GM13977 (cell line): ENCODE results near the gene KLK7.

Experiments
- DNase-seq: peaks from one replicate; pipeline ENCODE4 v3.0.0; 2012; ENCODE audit warnings: low spot score
- CTCF ChIP-seq: IDR thresholded peaks from 2 replicates; pipeline ENCODE4 v1.5.1; 2012; ENCODE audit warnings: mild to moderate bottlenecking, control low read depth; ENCODE audit not compliant: insufficient read depth; ENCODE audit errors: extremely low read depth, missing control alignments
- in situ Hi-C: fragments of 300-500 bp; cut with MboI; formaldehyde crosslinking; loops from one replicate; pipeline ENCODE4 v1.12.0; 2022; ENCODE audit warnings: low sequenced_read_pairs, low pct_unique_long_range_greater_than_20kb, mixed read lengths, inconsistent platforms; ENCODE audit not compliant: unreplicated experiment

The KLK7 gene

GRCh38 chr19:50962245-50962644 is 21.5 kb downstream of the KLK7 start:
- no peak for TF ChIP-seq CTCF
- in situ Hi-C loops = no loop called here

DNA sequence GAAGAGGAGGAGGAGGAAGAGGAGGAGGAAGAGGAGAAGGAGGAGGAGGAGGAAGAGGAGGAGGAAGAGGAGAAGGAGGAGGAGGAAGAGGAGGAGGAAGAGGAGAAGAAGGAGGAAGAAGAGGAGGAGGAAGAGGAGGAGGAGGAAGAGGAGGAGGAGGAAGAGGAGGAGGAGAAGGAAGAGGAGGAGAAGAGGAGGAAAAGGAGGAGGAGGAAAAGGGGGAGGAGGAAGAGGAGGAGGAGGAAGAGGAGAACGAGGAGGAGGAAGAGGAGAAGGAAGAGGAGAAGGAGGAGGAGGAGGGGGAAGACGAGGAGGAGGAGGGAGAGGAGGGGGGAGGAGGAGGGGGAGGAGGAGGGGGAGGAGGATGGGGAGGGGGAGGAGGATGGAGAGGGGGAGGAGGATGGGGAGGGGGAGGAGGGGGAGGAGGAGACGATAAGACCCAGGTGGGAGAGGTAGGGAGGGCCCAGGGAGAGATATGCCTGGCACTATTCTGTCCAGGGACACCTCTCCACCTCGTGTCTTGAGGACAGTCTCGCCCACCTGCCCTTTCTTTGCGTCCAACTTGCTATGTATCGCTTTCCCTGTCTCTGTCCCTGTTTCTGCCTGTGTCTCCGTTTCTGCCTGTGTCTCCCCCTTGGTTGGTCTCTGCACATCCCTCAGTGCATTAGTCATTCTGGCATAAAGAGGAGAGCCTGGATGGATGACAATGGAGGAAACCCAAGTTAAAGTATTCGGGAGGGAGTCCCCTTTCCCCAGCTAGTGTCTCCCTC is 23.8 kb downstream of the KLK7 start:
- in situ Hi-C loops = no loop called here
- TF ChIP-seq CTCF = no peak
- DNase-seq = no peak

More at GRCh38 chr19:50962245-50962644, 21.5 kb downstream of the KLK7 start:
- no peak for DNase-seq

GRCh38 chr19:50957587-50957986 is 26.1 kb downstream of the KLK7 start:
- in situ Hi-C loops = no loop called here
- TF ChIP-seq CTCF = no peak
- DNase-seq = no peak

DNA sequence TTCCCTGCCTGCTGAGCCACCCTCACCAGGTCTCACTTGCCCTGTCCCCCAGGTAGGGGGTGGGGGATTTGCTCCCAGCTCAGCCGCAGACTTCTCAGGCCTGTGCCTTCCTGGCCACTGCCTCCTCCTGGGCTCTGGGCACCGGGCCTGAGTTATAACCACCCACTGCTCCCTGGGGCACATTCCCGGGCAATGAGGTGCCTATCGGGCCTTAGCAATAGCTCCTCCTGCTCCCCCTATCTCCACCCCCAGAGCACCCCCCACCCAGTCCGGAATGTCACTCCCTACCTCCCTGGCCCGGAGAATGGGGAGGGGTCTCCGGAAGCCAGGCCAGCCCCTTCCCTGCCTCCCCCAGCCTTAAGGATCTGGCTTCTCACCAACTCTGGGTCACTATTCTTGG is 30.8 kb downstream of the KLK7 start, which contains the start of gene KLK5:
TSS of gene KLK5 (minus strand) at position 129 of the 400 bp plus-strand sequence. CDS start 381 bp downstream, outside the sequence.
- DNase-seq = no peak
- no peak for TF ChIP-seq CTCF
- in situ Hi-C loops = no loop called here

- DNase-seq = no peak
- in situ Hi-C loops = no loop called here
- TF ChIP-seq CTCF = no peak
Measured at GRCh38 chr19:50949861-50950260, 33.9 kb downstream of the KLK7 start.

DNA sequence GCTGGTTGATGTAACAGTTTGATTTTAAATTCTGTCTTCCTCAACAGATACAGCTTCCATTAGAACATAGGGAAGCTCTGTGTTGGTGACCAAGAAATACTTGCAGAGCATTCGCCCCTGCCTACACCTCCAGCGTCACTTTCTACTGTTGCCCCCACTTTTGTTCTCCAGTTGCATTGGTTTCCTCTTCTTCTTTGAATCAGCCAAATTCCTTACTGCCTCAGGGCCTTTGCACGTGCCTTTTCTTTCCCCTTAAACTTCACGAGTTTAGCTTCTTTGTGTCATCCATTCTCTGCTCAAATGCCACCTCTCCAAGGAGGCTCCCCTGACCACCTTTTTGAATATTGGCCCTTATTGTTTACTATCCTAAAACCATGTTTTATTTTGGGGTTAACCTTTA is 36.6 kb downstream of the KLK7 start:
- no peak for TF ChIP-seq CTCF
- in situ Hi-C loops = no loop called here

More for the DNA sequence above, 36.6 kb downstream of the KLK7 start:
- DNase-seq = no peak
